Measurements from ENCODE around the gene EGFR. TPM values are rescaled to one million over a fixed set of nuclear protein-coding genes. Genes with fewer than 3 reads are reported as not detected.

EGFR gene
- total and polyA plus RNA-seq, 2 donors (not counting 3 experiments of a cell fraction or from before 2014, with no cell fraction given), result 1.5 to 4.1 TPM

- ChIA-PET POLR2A (no interaction called here), CTCF (interaction anchor here (2.4 kb wide), 1 partner anchor 185 kb away, joined by 7 read pairs; no protein-coding TSS in a partner anchor)
- H3K4me1 ChIP-seq (ENCODE audit: control insufficient read depth, extremely low read depth, insufficient read depth, low read length), result peaks cover 19% of the 10 kb centered on the region
Measured at GRCh38 chr7:55070271-55070743, 51.5 kb downstream of the EGFR start.

More at GRCh38 chr7:55070271-55070743, 51.5 kb downstream of the EGFR start:
- Histone ChIP-seq H3K9ac (replicated peaks; ENCODE audit: extremely low read depth, insufficient read depth, low read length) (no peak overlapping the region), H3K4me2 (ENCODE audit: insufficient read depth, low read length) (no peak overlapping the region), H3K9me1 (replicated peaks; ENCODE audit: control insufficient read depth, extremely low read depth, insufficient read depth, low read length) (no peaks in the 10 kb centered on the region), H4K20me1 (replicated peaks; ENCODE audit: control insufficient read depth, extremely low read depth, insufficient read depth, low read length) (no peaks in the 10 kb centered on the region), H3K27me3 (ENCODE audit: control insufficient read depth in 2 of 2, insufficient read depth in 2 of 2, low read length in 2 of 2) (no peaks in the 10 kb centered on the region), H3K4me3 (replicated peaks in 1 of 3; ENCODE audit: insufficient read depth in 1 of 3, low read depth in 1 of 3, low read length in 3 of 3) (no peak overlapping the region), H3K79me2 (ENCODE audit: control insufficient read depth, insufficient read depth, low read length) (no peaks in the 10 kb centered on the region), H2AFZ (ENCODE audit: low read depth, low read length) (no peak overlapping the region), H3K36me3 (ENCODE audit: control insufficient read depth in 2 of 2, extremely low read depth in 1 of 2, insufficient read depth in 2 of 2, low read length in 2 of 2) (no peaks in the 10 kb centered on the region), H3K9me3 (replicated peaks; ENCODE audit: control insufficient read depth, insufficient read depth, low read length) (no peaks in the 10 kb centered on the region), H3K27ac (ENCODE audit: insufficient read depth, low read depth, low read length) (no peak overlapping the region)
- TF ChIP-seq MYC (IDR thresholded peaks at IDR 0.05; ENCODE audit: low read depth, low read length), result no peak
- no peak for TF ChIP-seq EZH2 (IDR thresholded peaks at IDR 0.05; ENCODE audit: borderline replicate concordance, low read depth, low read length, severe bottlenecking)
- TF ChIP-seq FOS (IDR thresholded peaks at IDR 0.05; ENCODE audit: borderline replicate concordance, insufficient read depth, low read length), result no peak
- TF ChIP-seq POLR2A (IDR thresholded peaks at IDR 0.05; ENCODE audit: low read depth, low read length), result no peak
- TF ChIP-seq POLR2AphosphoS5 (IDR thresholded peaks at IDR 0.05; ENCODE audit: insufficient read depth, low read depth, low read length), result no peak
- TF ChIP-seq, protein P1, sequence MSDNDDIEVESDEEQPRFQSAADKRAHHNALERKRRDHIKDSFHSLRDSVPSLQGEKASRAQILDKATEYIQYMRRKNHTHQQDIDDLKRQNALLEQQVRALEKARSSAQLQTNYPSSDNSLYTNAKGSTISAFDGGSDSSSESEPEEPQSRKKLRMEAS (IDR thresholded peaks at IDR 0.05; ENCODE audit: insufficient read depth, insufficient read length), result no peak
- TF ChIP-seq CTCF (IDR thresholded peaks at IDR 0.05; ENCODE audit: extremely low read depth in 1 of 2, insufficient read depth in 1 of 2, low read depth in 1 of 2, low read length in 2 of 2), result no peak
- TF ChIP-seq GATA2 (IDR thresholded peaks at IDR 0.05; ENCODE audit: insufficient read depth, insufficient read length, low read depth, low read length), result no peak
- no peak for TF ChIP-seq JUN (IDR thresholded peaks at IDR 0.05; ENCODE audit: borderline replicate concordance, insufficient read depth, insufficient read length, low read depth)
- FAIRE-seq (no peak), DNase-seq (ENCODE audit: low read depth, low spot score) (no peak)
- intact Hi-C loops (cut with micrococcal nuclease) (no loop called here), dilution Hi-C loops (cut with MboI; ENCODE audit: extremely low pct_ligation_motif_present, low sequenced_read_pairs) (no loop called here)
- BruUV-seq (replicated peaks), result no TSS peak

Data from endothelial cell of umbilical vein (primary cell).